PFSK-1 (cell line): ENCODE results near the gene SLC22A3.

Source experiments
- POLR2AphosphoS5 ChIP-seq: IDR thresholded peaks from 2 replicates; pipeline ENCODE4 v1.6.1; 2012; ENCODE audit warnings: low read depth, mild to moderate bottlenecking, control low read depth, low read length, moderate library complexity
- TAF1 ChIP-seq: IDR thresholded peaks from 2 replicates; pipeline ENCODE4 v1.6.1; 2012; ENCODE audit warnings: low read length, control low read depth, borderline replicate concordance; ENCODE audit not compliant: insufficient read depth
- TF ChIP-seq, protein P1 (sequence below), 2 experiments: IDR thresholded peaks; 2 replicates each; pipeline versions ENCODE4 v1.6.1 to v1.8.0; 2011 to 2012; ENCODE audit warnings: low read depth in 2 of 2, low read length in 2 of 2, control low read depth in 1 of 2, inconsistent platforms in 1 of 2, mild to moderate bottlenecking in 1 of 2, moderate library complexity in 1 of 2; ENCODE audit not compliant: insufficient read depth in 1 of 2

DNA sequence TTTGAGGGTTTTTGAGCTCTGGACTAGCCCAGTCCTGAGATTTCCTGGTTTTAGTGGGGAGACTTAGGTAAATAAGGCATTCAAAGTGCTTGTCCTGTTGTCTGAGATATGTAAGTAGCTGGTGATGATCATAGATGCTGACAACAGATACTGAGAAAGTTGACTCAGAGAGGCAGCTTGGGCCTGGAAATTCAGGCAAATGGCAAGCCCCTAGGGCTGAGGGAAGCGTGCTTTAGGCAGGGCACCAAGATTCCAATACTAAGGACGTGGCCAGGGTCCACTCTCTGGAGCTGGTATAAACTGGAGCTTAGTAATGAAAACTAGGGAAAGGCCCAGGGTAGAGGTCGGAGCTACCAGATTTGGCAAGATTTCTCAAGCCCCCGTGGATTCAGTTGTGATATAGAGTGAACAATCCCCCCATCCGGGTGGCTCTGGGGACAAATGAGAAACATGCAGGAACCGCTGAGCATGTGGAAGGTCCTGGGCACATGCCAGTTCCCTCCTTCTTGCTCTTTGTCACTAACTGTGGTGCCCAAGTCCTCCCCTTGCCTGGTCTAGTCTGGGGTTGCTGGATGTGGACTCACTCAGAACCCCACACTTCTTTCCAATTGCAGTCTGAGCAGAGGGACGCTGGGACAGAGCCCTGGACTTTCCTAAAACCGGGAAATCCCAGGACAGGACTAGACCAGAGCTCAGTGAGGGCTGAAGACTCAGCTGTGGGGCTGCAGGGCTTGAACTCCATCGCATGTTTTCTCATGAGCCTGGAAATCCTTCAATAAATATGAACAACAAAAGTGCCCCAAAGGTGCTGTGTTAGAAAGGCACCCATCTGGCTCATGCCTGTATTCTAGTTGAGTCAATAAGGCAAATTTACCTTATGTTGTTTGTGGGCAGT lies 10.3 kb downstream of the SLC22A3 start:
- TF ChIP-seq TAF1 (no peak), POLR2AphosphoS5 (no peak)
- TF ChIP-seq, protein P1, sequence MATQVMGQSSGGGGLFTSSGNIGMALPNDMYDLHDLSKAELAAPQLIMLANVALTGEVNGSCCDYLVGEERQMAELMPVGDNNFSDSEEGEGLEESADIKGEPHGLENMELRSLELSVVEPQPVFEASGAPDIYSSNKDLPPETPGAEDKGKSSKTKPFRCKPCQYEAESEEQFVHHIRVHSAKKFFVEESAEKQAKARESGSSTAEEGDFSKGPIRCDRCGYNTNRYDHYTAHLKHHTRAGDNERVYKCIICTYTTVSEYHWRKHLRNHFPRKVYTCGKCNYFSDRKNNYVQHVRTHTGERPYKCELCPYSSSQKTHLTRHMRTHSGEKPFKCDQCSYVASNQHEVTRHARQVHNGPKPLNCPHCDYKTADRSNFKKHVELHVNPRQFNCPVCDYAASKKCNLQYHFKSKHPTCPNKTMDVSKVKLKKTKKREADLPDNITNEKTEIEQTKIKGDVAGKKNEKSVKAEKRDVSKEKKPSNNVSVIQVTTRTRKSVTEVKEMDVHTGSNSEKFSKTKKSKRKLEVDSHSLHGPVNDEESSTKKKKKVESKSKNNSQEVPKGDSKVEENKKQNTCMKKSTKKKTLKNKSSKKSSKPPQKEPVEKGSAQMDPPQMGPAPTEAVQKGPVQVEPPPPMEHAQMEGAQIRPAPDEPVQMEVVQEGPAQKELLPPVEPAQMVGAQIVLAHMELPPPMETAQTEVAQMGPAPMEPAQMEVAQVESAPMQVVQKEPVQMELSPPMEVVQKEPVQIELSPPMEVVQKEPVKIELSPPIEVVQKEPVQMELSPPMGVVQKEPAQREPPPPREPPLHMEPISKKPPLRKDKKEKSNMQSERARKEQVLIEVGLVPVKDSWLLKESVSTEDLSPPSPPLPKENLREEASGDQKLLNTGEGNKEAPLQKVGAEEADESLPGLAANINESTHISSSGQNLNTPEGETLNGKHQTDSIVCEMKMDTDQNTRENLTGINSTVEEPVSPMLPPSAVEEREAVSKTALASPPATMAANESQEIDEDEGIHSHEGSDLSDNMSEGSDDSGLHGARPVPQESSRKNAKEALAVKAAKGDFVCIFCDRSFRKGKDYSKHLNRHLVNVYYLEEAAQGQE (IDR thresholded peaks at IDR 0.05; ENCODE audit: insufficient read depth in 1 of 2, low read depth in 2 of 2, low read length in 2 of 2) = no peak
